Measurements from ENCODE around the gene CCDC197.

CCDC197 gene

GRCh38 chr14:93955850-93956481 is 41.1 kb upstream of the CCDC197 start:
- Histone ChIP-seq H3K9me3 (ENCODE audit: control insufficient read depth, low read length) (no peaks in the 10 kb centered on the region), H3K27ac (ENCODE audit: low read depth, low read length, severe bottlenecking) (no peak overlapping the region), H3K36me3 (ENCODE audit: control insufficient read depth, insufficient read depth, low read length) (no peaks in the 10 kb centered on the region), H3K4me1 (ENCODE audit: control insufficient read depth, insufficient read depth, low read length, poor library complexity, severe bottlenecking) (peaks cover 21% of the 10 kb centered on the region), H3K4me3 (ENCODE audit: extremely low read depth, insufficient read depth, low read length, poor library complexity, severe bottlenecking) (no peak overlapping the region)
- 65 to 76% methylated on average over 2 to 6 of the region's 8 CpGs for WGBS, 2 experiments (ENCODE audit: insufficient coverage in 2 of 2)

- Histone ChIP-seq H3K36me3 (ENCODE audit: control insufficient read depth, insufficient read depth, low read length) (no peaks in the 10 kb centered on the region), H3K27ac (ENCODE audit: low read depth, low read length, severe bottlenecking) (no peak overlapping the region), H3K9me3 (ENCODE audit: control insufficient read depth, low read length) (no peaks in the 10 kb centered on the region), H3K4me1 (ENCODE audit: control insufficient read depth, insufficient read depth, low read length, poor library complexity, severe bottlenecking) (peaks cover 21% of the 10 kb centered on the region), H3K4me3 (ENCODE audit: extremely low read depth, insufficient read depth, low read length, poor library complexity, severe bottlenecking) (no peak overlapping the region)
- WGBS, 2 experiments (ENCODE audit: insufficient coverage in 2 of 2) = 87 to 89% methylated on average over 8 to 10 of the region's 14 CpGs
These were observed 40.4 kb upstream of the CCDC197 start for GRCh38 chr14:93956514-93957332.

GRCh38 chr14:93957333-93957710 is 39.8 kb upstream of the CCDC197 start:
- no peak overlapping the region for H3K4me3 ChIP-seq (ENCODE audit: extremely low read depth, insufficient read depth, low read length, poor library complexity, severe bottlenecking)
- H3K36me3 ChIP-seq (ENCODE audit: control insufficient read depth, insufficient read depth, low read length) = no peaks in the 10 kb centered on the region
- WGBS, 2 experiments (ENCODE audit: insufficient coverage in 2 of 2) = 92 to 100% methylated on average over 4 to 5 of the region's 7 CpGs
- no peak overlapping the region for H3K27ac ChIP-seq (ENCODE audit: low read depth, low read length, severe bottlenecking)
- H3K9me3 ChIP-seq (ENCODE audit: control insufficient read depth, low read length) = no peaks in the 10 kb centered on the region
- peaks cover 21% of the 10 kb centered on the region for H3K4me1 ChIP-seq (ENCODE audit: control insufficient read depth, insufficient read depth, low read length, poor library complexity, severe bottlenecking)

- 94 to 97% methylated on average over 10 to 12 of the region's 16 CpGs for WGBS, 2 experiments (ENCODE audit: insufficient coverage in 2 of 2)
- no peaks in the 10 kb centered on the region for H3K36me3 ChIP-seq (ENCODE audit: control insufficient read depth, insufficient read depth, low read length)
- no peak overlapping the region for H3K4me3 ChIP-seq (ENCODE audit: extremely low read depth, insufficient read depth, low read length, poor library complexity, severe bottlenecking)
- no peak overlapping the region for H3K27ac ChIP-seq (ENCODE audit: low read depth, low read length, severe bottlenecking)
- no peaks in the 10 kb centered on the region for H3K9me3 ChIP-seq (ENCODE audit: control insufficient read depth, low read length)
- peaks cover 23% of the 10 kb centered on the region for H3K4me1 ChIP-seq (ENCODE audit: control insufficient read depth, insufficient read depth, low read length, poor library complexity, severe bottlenecking)
These were observed 39.1 kb upstream of the CCDC197 start for GRCh38 chr14:93957751-93958566.

- 81 to 94% methylated on average over 4 to 7 of the region's 7 CpGs for WGBS, 2 experiments (ENCODE audit: insufficient coverage in 2 of 2)
- Histone ChIP-seq H3K27ac (ENCODE audit: low read depth, low read length, severe bottlenecking) (no peak overlapping the region), H3K4me3 (ENCODE audit: extremely low read depth, insufficient read depth, low read length, poor library complexity, severe bottlenecking) (no peak overlapping the region), H3K36me3 (ENCODE audit: control insufficient read depth, insufficient read depth, low read length) (no peaks in the 10 kb centered on the region), H3K4me1 (ENCODE audit: control insufficient read depth, insufficient read depth, low read length, poor library complexity, severe bottlenecking) (peaks cover 25% of the 10 kb centered on the region), H3K9me3 (ENCODE audit: control insufficient read depth, low read length) (no peaks in the 10 kb centered on the region)
These were observed 38.4 kb upstream of the CCDC197 start for GRCh38 chr14:93958567-93959238.

GRCh38 chr14:93959239-93960107 is 37.6 kb upstream of the CCDC197 start:
- H3K4me1 ChIP-seq (ENCODE audit: control insufficient read depth, insufficient read depth, low read length, poor library complexity, severe bottlenecking) = peaks cover 23% of the 10 kb centered on the region
- H3K36me3 ChIP-seq (ENCODE audit: control insufficient read depth, insufficient read depth, low read length) = no peaks in the 10 kb centered on the region
- peak overlapping the region; percentile 20 for H3K27ac ChIP-seq (ENCODE audit: low read depth, low read length, severe bottlenecking)
- no peak overlapping the region for H3K4me3 ChIP-seq (ENCODE audit: extremely low read depth, insufficient read depth, low read length, poor library complexity, severe bottlenecking)
- 67 to 69% methylated on average over 15 to 17 of the region's 23 CpGs for WGBS, 2 experiments (ENCODE audit: insufficient coverage in 2 of 2)
- no peaks in the 10 kb centered on the region for H3K9me3 ChIP-seq (ENCODE audit: control insufficient read depth, low read length)

- H3K27ac ChIP-seq (ENCODE audit: low read depth, low read length, severe bottlenecking) = peak overlapping the region; percentile 20
- H3K9me3 ChIP-seq (ENCODE audit: control insufficient read depth, low read length) = no peaks in the 10 kb centered on the region
- H3K4me3 ChIP-seq (ENCODE audit: extremely low read depth, insufficient read depth, low read length, poor library complexity, severe bottlenecking) = no peak overlapping the region
- no peaks in the 10 kb centered on the region for H3K36me3 ChIP-seq (ENCODE audit: control insufficient read depth, insufficient read depth, low read length)
- H3K4me1 ChIP-seq (ENCODE audit: control insufficient read depth, insufficient read depth, low read length, poor library complexity, severe bottlenecking) = peaks cover 21% of the 10 kb centered on the region
These were observed 37.0 kb upstream of the CCDC197 start for GRCh38 chr14:93960108-93960475.

GRCh38 chr14:93960774-93961438 is 36.2 kb upstream of the CCDC197 start:
- Histone ChIP-seq H3K27ac (ENCODE audit: low read depth, low read length, severe bottlenecking) (no peak overlapping the region), H3K4me1 (ENCODE audit: control insufficient read depth, insufficient read depth, low read length, poor library complexity, severe bottlenecking) (peaks cover 17% of the 10 kb centered on the region), H3K36me3 (ENCODE audit: control insufficient read depth, insufficient read depth, low read length) (no peaks in the 10 kb centered on the region), H3K4me3 (ENCODE audit: extremely low read depth, insufficient read depth, low read length, poor library complexity, severe bottlenecking) (no peak overlapping the region), H3K9me3 (ENCODE audit: control insufficient read depth, low read length) (no peaks in the 10 kb centered on the region)
- WGBS, 2 experiments (ENCODE audit: insufficient coverage in 2 of 2) = 75 to 100% methylated on average over 1 to 3 of the region's 3 CpGs

- 94 to 97% methylated on average over 6 to 7 of the region's 8 CpGs for WGBS, 2 experiments (ENCODE audit: insufficient coverage in 2 of 2)
- Histone ChIP-seq H3K27ac (ENCODE audit: low read depth, low read length, severe bottlenecking) (no peak overlapping the region), H3K9me3 (ENCODE audit: control insufficient read depth, low read length) (no peaks in the 10 kb centered on the region), H3K4me1 (ENCODE audit: control insufficient read depth, insufficient read depth, low read length, poor library complexity, severe bottlenecking) (peaks cover 17% of the 10 kb centered on the region), H3K36me3 (ENCODE audit: control insufficient read depth, insufficient read depth, low read length) (no peaks in the 10 kb centered on the region), H3K4me3 (ENCODE audit: extremely low read depth, insufficient read depth, low read length, poor library complexity, severe bottlenecking) (no peak overlapping the region)
These were observed 35.5 kb upstream of the CCDC197 start for GRCh38 chr14:93961620-93962019.

Data from mesodermal cell (in vitro differentiated cells).